KMS-11 (cell line): ENCODE measurements around the gene CSMD2.

Experiments used
- H2AFZ ChIP-seq: fragments of 200-600 bp; sonication (generic); 2 replicates; pipeline ENCODE4 v1.6.1; 2016; ENCODE audit warnings: antibody characterized with exemption, mixed run types, low read depth
- H3K27ac ChIP-seq: fragments of 200-600 bp; sonication (generic); 2 replicates; pipeline ENCODE4 v1.6.1; 2016; ENCODE audit warnings: mild to moderate bottlenecking, mixed run types
- H3K27me3 ChIP-seq: fragments of 200-600 bp; sonication (generic); 2 replicates; pipeline ENCODE4 v1.6.1; 2017; ENCODE audit warnings: mild to moderate bottlenecking, low read depth, mixed run types, moderate library complexity; ENCODE audit not compliant: insufficient read depth
- H3K36me3 ChIP-seq: fragments of 200-600 bp; sonication (generic); 2 replicates; pipeline ENCODE4 v1.6.1; 2017; ENCODE audit warnings: mild to moderate bottlenecking, mixed run types; ENCODE audit not compliant: insufficient read depth
- H3K4me1 ChIP-seq: fragments of 200-600 bp; sonication (generic); 2 replicates; pipeline ENCODE4 v1.6.1; 2016; ENCODE audit warnings: mild to moderate bottlenecking, low read depth, mixed run types; ENCODE audit not compliant: poor library complexity, severe bottlenecking
- H3K4me2 ChIP-seq: fragments of 200-600 bp; sonication (generic); 2 replicates; pipeline ENCODE4 v1.7.0; 2016; ENCODE audit warnings: mild to moderate bottlenecking, mixed run types
- H3K4me3 ChIP-seq: fragments of 200-600 bp; sonication (generic); IDR thresholded peaks from 2 replicates; pipeline ENCODE4 v1.6.1; 2017; ENCODE audit warnings: low read depth, low read length, mixed read lengths; ENCODE audit not compliant: insufficient read depth
- H3K79me2 ChIP-seq: fragments of 200-600 bp; sonication (generic); 2 replicates; pipeline ENCODE4 v1.6.1; 2016; ENCODE audit warnings: low read depth, mixed run types; ENCODE audit not compliant: insufficient read depth
- H3K9ac ChIP-seq: fragments of 200-600 bp; sonication (generic); 2 replicates; pipeline ENCODE4 v1.6.1; 2016; ENCODE audit warnings: mild to moderate bottlenecking, mixed run types
- H4K20me1 ChIP-seq: fragments of 200-600 bp; sonication (generic); 2 replicates; pipeline ENCODE4 v1.6.1; 2016; ENCODE audit warnings: mild to moderate bottlenecking, mixed run types; ENCODE audit not compliant: insufficient read depth
- TF ChIP-seq, protein P1 (sequence below): fragments of 200-600 bp; sonication (generic); conservative IDR thresholded peaks from 2 replicates; pipeline ENCODE4 v1.6.1; 2017; ENCODE audit warnings: low read depth, mild to moderate bottlenecking, antibody characterized with exemption, low read length, moderate library complexity, mixed read lengths

CSMD2 gene

DNA sequence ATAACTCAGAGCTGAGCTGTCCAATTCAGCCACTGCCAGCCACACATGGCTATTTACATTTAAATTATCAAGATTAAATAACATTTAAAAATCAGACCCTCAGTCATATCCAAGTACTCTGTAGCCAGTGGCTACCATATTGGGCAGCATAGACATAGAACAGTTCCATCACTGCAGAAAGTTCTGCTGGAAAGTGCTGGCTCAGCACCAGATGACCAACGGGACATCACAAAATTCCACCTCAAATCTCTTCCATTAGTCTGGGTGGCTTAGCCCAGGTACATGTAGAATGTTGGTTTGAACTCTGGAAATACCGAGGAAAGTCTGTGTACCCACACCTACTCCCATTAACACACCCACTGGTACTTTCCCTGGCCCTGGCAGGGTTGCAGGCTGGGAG, 563.3 kb downstream of the CSMD2 start:
- H3K27ac ChIP-seq: no peak overlapping the region
- H3K4me1 ChIP-seq: no peaks in the 10 kb centered on the region
- no peak overlapping the region for H3K4me3 ChIP-seq
- no peaks in the 10 kb centered on the region for H4K20me1 ChIP-seq
- peaks cover 3% of the 10 kb centered on the region; the same call in 1 of the 2 replicates for H3K27me3 ChIP-seq
- TF ChIP-seq, protein P1, sequence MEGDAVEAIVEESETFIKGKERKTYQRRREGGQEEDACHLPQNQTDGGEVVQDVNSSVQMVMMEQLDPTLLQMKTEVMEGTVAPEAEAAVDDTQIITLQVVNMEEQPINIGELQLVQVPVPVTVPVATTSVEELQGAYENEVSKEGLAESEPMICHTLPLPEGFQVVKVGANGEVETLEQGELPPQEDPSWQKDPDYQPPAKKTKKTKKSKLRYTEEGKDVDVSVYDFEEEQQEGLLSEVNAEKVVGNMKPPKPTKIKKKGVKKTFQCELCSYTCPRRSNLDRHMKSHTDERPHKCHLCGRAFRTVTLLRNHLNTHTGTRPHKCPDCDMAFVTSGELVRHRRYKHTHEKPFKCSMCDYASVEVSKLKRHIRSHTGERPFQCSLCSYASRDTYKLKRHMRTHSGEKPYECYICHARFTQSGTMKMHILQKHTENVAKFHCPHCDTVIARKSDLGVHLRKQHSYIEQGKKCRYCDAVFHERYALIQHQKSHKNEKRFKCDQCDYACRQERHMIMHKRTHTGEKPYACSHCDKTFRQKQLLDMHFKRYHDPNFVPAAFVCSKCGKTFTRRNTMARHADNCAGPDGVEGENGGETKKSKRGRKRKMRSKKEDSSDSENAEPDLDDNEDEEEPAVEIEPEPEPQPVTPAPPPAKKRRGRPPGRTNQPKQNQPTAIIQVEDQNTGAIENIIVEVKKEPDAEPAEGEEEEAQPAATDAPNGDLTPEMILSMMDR: no peak
- no peak overlapping the region for H3K4me2 ChIP-seq
- no peaks in the 10 kb centered on the region for H3K79me2 ChIP-seq
- H2AFZ ChIP-seq: no peak overlapping the region
- H3K36me3 ChIP-seq: no peaks in the 10 kb centered on the region
- no peak overlapping the region for H3K9ac ChIP-seq

DNA sequence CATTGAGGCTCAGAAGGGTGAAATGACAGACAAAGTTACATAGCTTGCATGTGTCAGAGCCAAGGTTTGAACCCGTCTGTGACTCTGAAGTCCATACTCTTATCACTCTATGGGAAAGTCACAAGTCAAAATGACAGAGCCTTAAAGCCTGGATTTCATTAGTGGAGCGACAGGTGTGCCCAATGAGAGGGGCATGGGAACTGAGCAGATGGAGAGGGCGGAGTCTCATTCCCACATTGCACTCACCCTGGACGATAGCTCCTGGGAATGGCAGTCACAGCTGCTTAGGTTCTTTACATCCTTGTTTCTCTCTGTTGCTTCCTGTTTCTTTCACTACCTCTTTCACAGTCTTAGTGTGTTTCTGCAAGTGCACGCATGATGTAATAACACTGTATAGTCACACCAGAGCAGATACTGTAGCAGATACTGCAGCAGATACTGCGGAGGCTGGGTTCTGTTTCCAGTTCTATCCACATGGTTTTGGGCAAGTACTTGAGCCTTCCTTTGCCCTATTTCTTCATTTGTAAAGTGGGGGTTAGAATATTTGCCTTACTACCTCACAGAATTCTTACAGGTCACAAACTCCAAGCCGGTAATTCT, 565.4 kb downstream of the CSMD2 start:
- Histone ChIP-seq H3K79me2 (no peaks in the 10 kb centered on the region), H3K27ac (no peak overlapping the region), H3K4me1 (no peaks in the 10 kb centered on the region), H4K20me1 (no peaks in the 10 kb centered on the region), H2AFZ (no peak overlapping the region), H3K9ac (no peak overlapping the region), H3K4me3 (no peak overlapping the region), H3K36me3 (no peaks in the 10 kb centered on the region), H3K4me2 (no peak overlapping the region), H3K27me3 (no peaks in the 10 kb centered on the region; the same call in 1 of the 2 replicates)
- TF ChIP-seq, protein P1: no peak

GRCh38 chr1:33588726-33589125, 576.3 kb downstream of the CSMD2 start:
- Histone ChIP-seq H3K79me2 (no peaks in the 10 kb centered on the region), H2AFZ (no peak overlapping the region), H3K4me3 (no peak overlapping the region), H3K4me2 (no peak overlapping the region), H4K20me1 (no peaks in the 10 kb centered on the region), H3K27ac (no peak overlapping the region), H3K4me1 (no peaks in the 10 kb centered on the region), H3K27me3 (no peaks in the 10 kb centered on the region), H3K9ac (no peak overlapping the region), H3K36me3 (no peaks in the 10 kb centered on the region)
- TF ChIP-seq, protein P1: no peak

- Histone ChIP-seq H3K36me3 (no peaks in the 10 kb centered on the region), H3K79me2 (no peaks in the 10 kb centered on the region), H3K27ac (no peak overlapping the region), H3K4me2 (no peak overlapping the region), H3K9ac (no peak overlapping the region), H3K27me3 (no peaks in the 10 kb centered on the region), H3K4me3 (no peak overlapping the region), H3K4me1 (no peaks in the 10 kb centered on the region), H2AFZ (no peak overlapping the region), H4K20me1 (no peaks in the 10 kb centered on the region)
- TF ChIP-seq, protein P1: no peak
These were observed 578.2 kb downstream of the CSMD2 start for GRCh38 chr1:33586795-33587194.
